Measurements from ENCODE around the gene NRXN3.

NRXN3 gene

DNA sequence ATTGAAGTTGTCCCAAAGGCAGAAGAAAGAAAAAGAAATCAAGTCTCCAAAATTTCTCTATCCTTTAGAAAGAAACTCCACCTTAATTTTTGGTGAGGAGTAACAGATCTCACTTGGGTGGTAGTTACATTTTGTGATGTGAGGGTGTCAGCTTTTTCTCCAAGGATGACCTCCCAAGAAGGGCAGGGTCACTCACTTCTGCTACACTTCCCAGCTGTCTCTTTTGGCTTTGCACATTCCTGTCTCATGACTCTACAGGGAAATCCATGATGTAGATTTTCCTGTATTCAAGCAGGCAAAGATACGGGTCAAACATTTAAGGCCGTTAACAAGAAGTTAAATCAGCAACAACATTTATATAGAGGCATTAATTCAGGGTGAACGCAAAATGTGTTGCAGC, 1016.4 kb downstream of the NRXN3 start:
- no peak for DNase-seq

DNA sequence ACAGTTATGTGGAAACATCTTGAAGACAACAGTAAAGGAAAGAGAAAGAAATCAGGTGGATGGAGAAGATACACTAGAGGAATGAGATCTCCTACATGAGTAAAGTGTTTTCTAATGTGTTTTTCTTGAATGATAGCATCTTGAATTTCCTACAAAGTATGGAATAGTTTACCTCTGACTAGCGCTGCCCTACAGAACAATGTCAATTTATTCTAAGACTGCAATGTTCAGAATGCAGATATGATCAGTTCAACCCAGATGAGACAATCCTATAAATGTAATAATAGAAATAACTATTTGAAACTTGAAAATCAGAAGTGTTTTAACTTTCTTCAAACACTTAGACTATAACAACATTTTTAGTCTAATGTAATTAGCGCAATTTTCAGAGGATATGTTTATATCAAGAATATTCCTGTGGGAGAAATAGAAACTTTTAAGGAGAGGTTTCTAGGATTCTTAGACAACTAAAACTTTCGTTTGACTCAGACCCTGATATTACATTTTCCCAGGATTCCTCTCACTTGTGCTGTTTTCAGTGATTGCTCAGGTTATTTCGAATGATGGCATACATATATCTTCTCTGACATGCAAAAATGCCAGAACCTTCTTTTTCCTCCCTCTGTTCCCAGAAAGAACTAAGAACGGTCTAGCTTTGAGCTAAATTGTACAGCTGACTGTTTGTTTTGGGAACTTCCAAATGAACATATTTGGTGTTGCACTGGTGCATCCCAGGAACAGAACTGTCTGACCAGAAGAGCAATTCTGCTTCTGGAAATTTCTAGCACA, 1023.7 kb downstream of the NRXN3 start:
- DNase-seq = no peak

DNA sequence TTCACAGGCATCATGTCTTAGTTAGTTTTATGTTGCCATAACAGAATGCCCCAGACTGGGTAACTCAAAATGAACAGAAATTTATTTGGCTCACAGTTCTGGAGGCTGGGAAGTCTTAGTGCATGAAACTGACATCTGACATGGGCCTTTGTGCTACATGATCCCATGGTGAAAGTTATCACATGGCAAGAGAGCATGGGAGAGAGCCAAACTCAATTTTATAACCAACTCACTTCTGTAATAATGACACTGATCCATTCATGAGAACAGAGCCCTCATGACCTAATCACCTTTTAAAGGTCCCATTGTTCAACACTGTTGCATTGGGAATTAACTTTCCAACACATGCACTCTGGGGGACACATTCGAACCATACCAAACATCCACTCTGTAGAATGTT, 1026.0 kb downstream of the NRXN3 start:
- no peak for DNase-seq

DNA sequence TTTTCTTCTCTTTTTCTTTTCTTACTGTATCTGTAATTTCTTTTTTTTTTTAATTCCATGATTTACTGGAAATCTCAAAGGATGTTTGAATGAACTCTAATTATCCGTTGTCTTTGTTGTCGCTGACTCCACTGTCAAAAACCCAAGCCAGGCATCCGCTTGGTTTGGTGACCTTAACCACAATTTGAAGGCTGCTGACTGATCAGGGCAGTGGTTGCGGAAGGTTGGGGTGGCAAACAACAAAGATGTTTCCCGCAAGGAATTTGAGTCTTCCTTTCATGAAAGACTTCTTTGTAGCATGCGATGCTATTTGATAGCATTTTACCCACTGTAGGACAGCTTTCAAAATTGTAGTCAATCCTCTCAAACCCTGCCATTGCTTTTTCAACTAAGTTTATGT, 1027.3 kb downstream of the NRXN3 start:
- no peak for DNase-seq

DNA sequence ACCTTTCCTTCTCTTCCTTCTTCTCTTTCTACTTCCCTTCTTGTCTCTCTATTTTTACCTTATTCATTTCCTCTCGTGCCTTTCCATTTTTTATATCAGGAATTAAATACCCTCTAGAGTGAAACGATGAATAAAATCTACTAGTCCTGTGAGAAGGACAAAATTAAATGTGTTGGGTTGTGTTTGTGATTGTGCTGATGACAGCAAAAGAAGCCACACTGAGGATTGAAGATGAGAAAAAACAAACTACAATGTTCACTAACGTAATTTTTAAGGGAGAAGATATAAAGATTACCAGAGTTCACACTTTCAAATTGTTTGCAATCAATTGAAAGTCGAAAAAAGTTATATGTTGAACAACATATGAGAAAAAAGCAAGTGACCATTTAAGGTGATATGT, 1029.0 kb downstream of the NRXN3 start:
- no peak for DNase-seq

DNA sequence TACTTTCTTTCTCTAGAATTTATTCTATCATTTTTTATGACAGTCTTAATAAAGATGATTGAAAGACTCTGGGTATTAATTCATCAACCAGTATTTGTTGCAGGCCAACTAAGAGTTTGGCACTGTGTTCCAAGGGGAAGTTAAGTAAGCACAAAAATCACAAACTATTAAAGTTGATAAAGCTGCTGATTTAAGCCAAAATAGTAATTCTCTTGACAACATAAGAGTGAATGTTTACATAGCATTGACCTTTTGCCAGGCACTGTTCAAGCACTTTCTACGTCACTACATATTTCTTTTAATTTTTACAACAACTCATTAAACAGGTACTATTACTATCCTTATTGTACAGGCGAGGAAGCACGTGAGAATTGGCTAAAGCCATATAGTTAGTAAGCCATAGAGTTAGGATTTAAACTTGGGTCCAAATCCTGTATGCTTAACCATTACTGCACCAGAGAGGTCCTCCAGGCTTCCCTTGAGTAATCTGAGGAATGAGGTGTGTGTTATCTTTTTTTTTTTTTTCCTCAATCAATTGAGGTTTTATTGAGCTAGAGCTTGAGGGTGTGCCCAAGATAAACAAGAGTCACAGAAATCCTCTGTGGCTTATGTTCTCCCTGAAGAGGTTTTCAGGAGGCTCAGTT, 1031.5 kb downstream of the NRXN3 start:
- DNase-seq = no peak

DNA sequence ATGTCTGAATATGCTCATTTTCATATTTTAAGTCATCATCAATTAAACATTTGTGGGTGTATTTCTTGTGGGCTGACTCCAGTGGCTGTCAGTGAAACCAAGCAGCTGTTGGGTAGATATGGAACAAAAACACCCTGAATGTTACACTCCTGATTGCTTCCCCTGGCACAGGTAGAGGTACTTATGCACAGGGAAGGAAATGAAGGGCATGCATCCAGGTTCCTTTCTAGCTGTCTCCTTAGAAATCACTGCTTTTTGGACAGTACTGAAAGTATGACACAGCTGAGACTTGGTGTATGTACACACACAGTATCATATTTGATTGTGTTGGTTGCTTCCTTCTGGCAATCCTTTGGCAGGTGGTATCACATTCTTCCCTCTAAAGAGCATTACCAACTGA, 1034.4 kb downstream of the NRXN3 start:
- DNase-seq = no peak

DNA sequence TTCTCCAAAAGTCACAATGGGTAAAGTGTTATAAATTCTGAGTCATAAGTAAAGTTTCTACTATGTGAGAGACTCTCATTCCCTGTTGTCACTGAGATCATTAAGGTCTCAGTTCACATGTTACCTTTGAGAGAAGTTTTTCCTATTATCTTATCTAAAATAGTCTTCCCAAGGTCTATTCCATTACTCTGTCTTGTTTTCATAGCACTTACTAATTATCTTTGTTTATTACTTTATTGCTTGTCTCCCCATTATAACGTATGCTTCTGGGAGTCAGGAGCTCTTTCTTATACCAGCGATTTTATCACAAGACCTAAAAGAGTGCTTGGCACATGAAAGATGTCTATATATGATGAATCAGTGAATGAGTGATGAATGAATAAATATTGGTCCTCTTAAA, 1039.2 kb downstream of the NRXN3 start:
- no peak for DNase-seq

DNA sequence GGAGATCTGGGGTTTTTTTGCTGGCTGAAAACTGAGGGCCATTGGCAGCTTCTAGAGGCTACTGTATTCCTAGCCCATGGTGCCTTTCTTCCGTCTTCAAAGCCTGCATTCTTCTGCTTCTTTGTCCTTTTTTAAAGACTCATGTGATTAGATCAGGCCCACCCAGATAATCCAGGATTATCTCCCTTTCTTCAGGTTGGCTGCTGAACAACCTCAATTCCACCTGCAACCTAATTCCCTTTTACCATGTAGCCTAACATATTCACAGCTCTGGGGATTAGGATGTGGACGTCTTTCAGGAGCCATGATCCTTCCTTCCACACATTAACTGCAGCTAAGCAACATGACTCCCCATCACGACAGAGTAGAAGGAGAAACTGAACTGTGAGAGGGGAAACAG, 1055.6 kb downstream of the NRXN3 start:
- no peak for DNase-seq

DNA sequence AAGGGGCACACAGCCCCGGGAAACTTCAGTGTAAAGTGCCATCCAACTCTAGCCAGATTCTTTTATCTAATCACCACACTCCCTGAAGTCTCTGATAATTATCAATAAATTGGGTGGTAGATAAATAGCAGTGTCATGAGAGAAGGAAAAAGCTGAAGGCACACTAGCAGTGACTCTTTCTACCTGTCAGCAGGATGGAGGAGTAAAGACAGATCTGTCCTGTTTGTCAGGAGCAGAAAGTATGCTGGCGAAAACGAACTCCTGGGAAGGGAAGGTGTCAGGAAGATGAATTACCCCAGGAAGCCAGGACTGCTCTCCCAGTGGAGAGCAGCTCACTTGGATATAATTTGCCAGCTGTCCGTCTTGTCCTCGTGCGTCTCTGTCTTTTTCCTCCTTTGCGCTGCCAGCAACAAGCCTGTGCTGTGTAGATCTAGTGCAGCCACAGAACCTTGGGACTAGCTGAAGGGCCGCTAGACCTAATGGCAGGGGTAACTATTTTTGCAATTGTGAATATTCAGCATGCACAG, 1059.3 kb downstream of the NRXN3 start:
- no peak for DNase-seq

DNA sequence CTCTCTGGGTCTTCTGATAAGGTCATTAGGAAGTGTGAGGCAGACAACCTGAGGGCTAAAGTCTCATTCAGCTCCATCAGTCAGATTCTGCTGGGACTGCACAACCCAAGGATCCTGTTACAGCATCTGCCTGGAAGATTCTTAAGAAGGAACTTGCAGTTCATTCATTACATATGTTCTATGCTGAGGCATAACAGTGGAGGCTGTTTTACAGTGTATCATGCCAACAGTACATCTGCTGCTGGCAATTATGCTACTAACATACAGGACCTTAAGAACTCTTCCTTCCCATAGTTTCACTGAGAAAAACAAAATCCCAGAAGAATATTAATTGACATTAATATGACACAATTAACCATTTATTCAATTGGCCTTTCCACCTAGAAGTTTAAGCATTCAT, 1072.5 kb downstream of the NRXN3 start:
- no peak for DNase-seq

DNA sequence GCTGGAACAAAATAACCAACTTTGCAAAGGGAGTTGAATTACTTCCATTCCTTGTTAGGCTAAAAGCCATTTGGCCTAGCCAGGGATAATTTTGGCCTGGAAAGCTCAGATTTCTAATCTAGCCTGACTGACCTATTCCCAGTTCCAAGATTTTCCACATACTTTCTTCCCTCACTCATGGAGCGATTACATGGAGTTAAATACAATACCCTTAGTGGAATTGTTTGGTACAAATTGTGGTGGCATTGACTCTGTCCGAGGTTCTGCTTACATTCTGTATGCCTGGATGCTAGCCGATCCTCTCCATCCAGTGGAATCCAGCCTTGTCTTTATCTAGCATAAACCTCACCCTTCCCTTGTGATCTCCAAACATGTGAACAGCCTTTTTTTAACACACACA, 1076.0 kb downstream of the NRXN3 start:
- DNase-seq = no peak

DNA sequence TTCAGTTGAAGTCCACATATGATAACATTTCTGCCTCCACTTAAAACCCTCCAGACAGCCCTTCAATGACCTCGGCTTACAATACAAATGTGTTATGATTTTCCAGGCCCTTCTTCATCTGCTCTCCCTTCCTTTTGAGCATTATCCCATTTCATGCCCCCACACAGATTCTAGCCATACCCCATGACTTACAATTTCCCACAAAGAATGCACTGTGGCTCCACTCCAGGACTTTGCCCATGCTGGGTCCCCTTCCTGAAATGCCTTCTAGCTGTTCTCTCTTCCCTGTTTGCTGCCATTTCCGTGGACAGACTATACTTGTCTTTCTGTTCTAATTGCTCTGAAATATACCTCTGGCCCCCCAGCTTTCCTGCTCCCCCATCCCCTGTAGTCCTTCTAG, 1078.0 kb downstream of the NRXN3 start:
- DNase-seq = no peak

DNA sequence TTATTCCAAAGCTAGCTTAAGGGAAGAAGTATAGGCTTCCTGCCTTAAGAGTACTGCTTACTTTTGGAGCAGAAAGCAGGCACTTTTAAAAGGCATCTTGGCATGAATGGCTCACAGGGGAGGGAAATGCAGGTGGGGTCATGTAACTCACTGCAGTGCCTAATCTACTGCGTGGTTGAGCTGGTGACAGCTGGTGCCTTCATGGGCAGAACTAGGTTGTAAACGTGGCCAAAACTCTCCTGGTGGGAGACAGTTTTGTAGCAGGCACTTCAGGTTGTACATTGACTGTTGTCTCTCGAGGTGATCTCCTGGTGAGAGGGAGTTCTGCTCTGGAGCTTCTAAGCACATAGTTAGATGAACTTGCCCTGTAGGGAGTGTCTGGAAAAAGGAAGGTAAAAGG, 1078.6 kb downstream of the NRXN3 start:
- no peak for DNase-seq

DNA sequence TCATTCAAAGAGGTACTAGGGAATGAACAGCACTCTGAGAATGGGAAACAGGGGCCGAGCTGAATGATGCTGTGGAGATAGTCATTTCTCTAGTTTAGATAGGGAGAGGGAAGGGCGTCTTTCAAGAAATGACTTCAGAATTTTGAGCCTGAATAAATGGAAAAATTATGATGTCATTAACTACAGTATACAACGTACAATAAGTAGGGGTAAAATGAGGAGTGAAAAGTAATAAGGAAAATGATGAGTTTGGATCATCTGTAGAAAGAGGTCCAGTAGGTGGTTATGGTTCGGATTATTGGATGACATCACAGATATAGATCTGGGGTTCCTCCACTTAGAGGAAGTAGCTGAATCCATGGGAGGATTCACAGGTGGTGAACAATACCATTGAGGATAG, 1081.1 kb downstream of the NRXN3 start:
- no peak for DNase-seq

DNA sequence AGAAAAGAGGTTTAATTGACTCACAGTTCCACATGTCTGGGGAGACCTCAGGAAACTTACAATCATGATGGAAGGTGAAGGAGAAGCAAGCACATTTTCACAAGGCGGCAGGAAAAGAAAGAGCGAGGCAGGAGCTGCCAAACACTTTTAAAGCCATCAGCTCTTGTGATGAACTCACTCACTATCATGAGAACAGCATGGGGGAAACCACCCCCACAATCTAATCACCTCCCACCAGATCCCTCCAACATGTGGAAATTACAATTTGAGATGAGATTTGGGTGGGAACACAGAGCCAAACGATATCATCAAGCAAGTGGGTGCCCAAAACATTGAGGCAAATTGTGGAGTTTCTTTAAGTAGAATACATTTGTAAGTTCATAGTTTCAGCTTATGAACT, 1083.4 kb downstream of the NRXN3 start:
- DNase-seq = no peak

DNA sequence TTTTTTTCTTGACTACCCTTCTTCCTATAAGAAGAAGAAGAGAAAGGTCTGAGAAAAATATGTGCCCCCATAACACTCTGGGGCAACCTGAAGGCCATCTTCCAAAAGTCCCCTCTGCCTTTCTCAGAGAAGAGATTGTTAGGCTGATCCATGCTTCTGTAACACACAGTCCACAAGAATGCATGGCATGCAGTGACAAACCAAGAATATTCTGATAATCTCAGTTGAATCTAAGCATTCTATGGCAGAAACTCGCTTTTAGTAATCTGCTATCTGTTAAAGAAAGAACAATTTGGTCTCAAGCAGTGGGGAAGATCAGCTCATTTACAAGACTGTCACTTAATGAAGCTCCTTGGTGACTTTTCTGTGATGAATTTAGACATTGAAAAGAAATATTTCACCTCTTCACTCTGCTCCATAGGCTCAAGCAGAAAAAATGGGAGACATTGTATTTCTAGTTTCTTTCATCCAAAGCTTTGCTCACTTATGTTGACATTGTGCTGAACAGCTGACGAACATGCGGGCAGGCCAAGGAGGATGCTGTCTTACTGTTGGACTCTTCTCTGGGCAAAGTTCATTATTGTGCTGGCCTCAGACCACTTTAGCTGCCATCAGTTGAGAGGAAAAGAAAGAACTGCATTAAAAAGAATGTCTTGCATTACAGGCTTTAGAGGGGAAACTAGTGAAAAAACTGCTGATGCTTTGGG, 1084.0 kb downstream of the NRXN3 start:
- no peak for DNase-seq

DNA sequence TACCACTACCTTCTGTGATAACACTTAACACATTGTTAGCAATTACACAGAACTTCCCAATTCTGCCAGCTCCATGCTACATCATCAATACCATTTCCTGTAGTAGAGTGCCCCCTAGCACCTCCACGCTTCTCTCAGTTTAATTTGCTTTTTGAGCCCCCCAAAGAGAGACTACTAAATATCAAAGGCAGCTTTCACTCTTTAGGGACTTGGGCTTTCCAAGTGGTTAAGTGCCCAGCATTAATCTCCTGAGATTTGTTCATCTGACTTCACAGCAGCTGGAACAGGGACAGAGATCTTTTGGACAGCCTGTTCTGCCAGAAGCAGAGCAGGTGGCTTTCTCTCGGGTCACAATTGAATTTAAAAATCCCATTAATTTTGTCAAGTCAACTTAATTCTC, 1086.2 kb downstream of the NRXN3 start:
- no peak for DNase-seq

DNA sequence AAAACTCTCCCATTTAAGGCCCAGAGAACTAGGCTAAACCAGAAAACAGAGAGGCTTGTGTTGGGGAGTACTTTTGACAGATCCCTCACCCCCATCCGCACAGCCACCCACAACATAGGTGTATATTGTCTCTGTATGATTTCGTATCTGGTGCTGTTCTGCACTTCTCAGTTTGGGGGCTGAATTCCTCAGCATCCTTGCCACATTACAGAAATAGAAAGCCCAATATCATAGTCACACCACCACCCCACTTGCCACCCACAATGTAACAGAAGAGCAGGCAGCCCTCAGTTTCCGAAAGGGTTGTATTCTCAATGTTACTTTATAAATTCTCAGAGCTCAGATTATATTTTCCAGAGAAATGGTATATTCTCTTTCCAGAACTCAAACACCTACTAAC, 1090.2 kb downstream of the NRXN3 start:
- DNase-seq = no peak

DNA sequence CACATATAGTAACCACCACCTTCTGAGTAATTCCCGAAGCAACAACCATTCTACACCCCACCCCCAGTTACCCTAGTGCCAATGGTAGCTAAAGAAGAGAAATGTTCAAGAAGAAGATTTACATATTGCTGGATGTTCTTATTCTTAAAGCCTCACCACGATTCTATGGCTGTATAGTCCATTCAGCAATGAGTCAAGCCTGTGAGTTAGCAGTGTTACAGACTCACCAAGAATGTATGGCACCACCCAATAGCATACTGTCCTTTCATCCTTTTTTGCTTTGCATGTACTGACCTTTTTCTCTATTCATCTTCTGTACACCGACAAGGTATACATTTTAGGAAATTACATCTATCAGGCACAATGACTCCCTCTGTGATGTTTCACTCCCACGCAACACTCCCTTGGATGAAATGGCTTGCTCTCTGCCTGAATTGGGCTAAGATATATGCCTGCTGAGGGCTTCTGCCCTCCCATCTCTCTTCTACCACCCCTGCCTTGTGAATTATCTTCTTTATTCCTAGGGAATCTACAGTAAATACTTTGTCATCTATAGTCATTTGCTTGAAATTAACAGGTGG, 1095.3 kb downstream of the NRXN3 start:
- no peak for DNase-seq

DNA sequence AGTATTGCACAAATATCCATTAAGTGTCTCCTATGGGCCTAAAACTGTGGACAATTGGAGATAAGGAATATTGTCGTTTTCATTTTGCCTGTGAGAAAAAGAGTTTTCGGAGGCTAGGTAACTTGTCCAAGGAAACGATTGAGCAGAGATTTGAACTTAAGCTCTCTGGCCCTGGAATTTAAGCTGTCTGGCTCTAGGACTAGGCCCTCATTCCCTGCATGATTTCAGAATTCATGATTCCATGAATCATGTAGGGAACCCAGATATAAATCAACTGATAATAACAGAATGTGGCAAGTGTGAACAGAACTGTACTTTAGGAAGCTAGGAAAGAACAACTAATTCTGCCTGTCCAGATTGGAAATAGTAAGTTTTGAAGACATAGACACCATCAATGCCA, 1100.2 kb downstream of the NRXN3 start:
- DNase-seq = no peak

DNA sequence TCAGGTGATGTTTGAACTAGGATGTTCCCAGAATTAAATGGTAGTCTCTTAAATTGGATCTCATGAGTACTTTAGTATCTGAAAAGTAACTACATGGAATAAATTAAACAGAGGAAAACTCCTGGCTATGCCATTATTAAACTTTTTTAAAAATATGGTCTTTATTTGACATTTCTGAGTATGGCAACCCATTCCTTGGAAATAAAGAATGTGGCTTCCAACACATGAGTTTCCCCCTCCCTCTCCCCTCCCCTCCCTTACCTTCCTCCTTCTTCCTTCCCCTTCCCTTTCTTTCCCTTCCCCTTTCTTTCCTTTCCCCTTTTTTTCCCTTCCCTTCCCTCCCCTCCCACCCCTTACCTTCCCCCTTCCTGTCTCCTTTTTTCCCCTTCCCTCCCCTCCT, 1100.9 kb downstream of the NRXN3 start:
- no peak for DNase-seq

DNA sequence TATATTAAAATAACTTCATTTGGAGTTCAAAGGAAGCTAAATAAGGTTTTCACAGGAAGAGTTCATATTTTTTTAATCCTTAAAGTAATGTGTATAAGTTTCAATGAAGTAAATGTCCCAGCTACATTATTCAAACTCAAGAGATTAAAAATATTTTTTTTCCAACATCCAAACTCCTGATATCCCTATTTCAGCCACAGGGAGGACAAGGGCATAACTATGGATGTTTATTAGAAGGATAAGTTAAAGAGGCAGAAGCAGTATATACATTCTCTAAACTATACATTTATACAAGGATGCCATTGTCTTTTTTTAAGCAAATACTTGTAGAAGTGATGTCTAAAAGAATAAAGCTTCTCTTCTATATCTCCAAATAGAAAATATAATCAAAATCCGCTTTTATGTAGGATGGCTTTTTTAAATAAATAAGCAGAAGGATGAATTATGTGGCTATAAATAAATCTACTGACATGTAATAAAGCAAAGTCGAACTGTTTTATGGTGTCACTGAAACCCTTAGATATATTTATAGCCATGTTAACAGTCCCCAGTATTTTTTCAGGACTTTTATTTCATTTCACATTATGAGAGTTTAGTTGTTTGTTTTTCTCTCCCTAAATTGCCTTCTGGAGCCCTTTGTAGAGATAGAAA, 1104.6 kb downstream of the NRXN3 start:
- DNase-seq = no peak
